Breast epithelium (tissue), 4 donors: ENCODE results near the gene ANTXR1. TPM values are rescaled to one million over a fixed set of nuclear protein-coding genes. Genes with fewer than 3 reads are reported as not detected.

Experiments
- DNase-seq, 2 donors: peaks; one replicate each; pipeline ENCODE4 v3.0.0-alpha.2; 2019; ENCODE audit warnings: low spot score in 2 of 2
- H3K27ac ChIP-seq, 2 donors: fragments of 200-600 bp; sonication (generic) in 1 of 2; one replicate each; pipeline ENCODE4 v1.5.1; 2016 to 2019; ENCODE audit warnings: mild to moderate bottlenecking in 1 of 2
- H3K27me3 ChIP-seq, 2 donors: fragments of 200-600 bp; sonication (generic) in 1 of 2; one replicate each; pipeline versions ENCODE4 v1.5.1 to v1.6.0; 2017 to 2019; ENCODE audit warnings: control low read depth in 1 of 2, mild to moderate bottlenecking in 1 of 2
- H3K36me3 ChIP-seq: fragments of 200-600 bp; one replicate; pipeline ENCODE4 v1.5.1; 2019
- H3K4me1 ChIP-seq, 2 donors: fragments of 200-600 bp; sonication (generic); one replicate each; pipeline ENCODE4 v1.5.1; 2016 to 2019; ENCODE audit warnings: control low read depth in 1 of 2
- H3K4me3 ChIP-seq, 3 donors: fragments of 200-600 bp; sonication (generic); 1 replicate in 2 of 3; 2 replicates in 1 of 3; pipeline ENCODE4 v1.5.1; 2016 to 2019; ENCODE audit warnings: mild to moderate bottlenecking in 3 of 3, moderate library complexity in 2 of 3
- H3K9me3 ChIP-seq, 2 donors: fragments of 200-600 bp; sonication (generic) in 1 of 2; one replicate each; pipeline ENCODE4 v1.5.1; 2016 to 2019; ENCODE audit warnings: control low read depth in 1 of 2
- CTCF ChIP-seq, 3 donors: fragments of 450-650 bp; IDR thresholded peaks; one replicate each; pipeline ENCODE4 v1.5.1; 2016 to 2017; ENCODE audit warnings: antibody characterized with exemption in 3 of 3, mild to moderate bottlenecking in 3 of 3, moderate library complexity in 3 of 3
- POLR2A ChIP-seq: fragments of 450-650 bp; IDR thresholded peaks from one replicate; pipeline ENCODE4 v1.6.1; 2016; ENCODE audit warnings: antibody characterized with exemption, mild to moderate bottlenecking, moderate library complexity
- POLR2AphosphoS5 ChIP-seq, 3 donors: sonication (generic); formaldehyde crosslinking; IDR thresholded peaks; one replicate each; pipeline ENCODE4 v1.6.1; 2017; ENCODE audit warnings: antibody characterized with exemption in 3 of 3
- intact Hi-C: fragments of 100-400 bp; cut with DNase I; formaldehyde crosslinking; loops from one replicate; pipeline ENCODE4 v1.15.1; 2023; ENCODE audit warnings: low total_unique reads
- total RNA-seq, 3 donors: library from RNA; depleted of rRNA; stranded (reverse); fragments of >200 nt; gene quantifications; one replicate each; pipeline ENCODE4 v1.1.0, GENCODE V29; 2016

The ANTXR1 gene
- total RNA-seq, 3 donors from 2014 or later, result 52.7 to 72.8 (median 68.8) TPM

GRCh38 chr2:69131452-69131851 is 118.5 kb downstream of the ANTXR1 start:
- H3K9me3 ChIP-seq, result no peaks in the 10 kb centered on the region
- H3K36me3 ChIP-seq, result no peaks in the 10 kb centered on the region
- no peak for TF ChIP-seq POLR2AphosphoS5 (IDR thresholded peaks at IDR 0.05)
- TF ChIP-seq POLR2A, result no peak
- no peak for TF ChIP-seq CTCF (IDR thresholded peaks at IDR 0.05)
- H3K4me3 ChIP-seq, result no peak overlapping the region
- H3K27ac ChIP-seq, result no peak overlapping the region
- intact Hi-C loops, result no loop called here
- DNase-seq, result no peak
- no peaks in the 10 kb centered on the region for H3K4me1 ChIP-seq
- H3K27me3 ChIP-seq, result no peaks in the 10 kb centered on the region

DNA sequence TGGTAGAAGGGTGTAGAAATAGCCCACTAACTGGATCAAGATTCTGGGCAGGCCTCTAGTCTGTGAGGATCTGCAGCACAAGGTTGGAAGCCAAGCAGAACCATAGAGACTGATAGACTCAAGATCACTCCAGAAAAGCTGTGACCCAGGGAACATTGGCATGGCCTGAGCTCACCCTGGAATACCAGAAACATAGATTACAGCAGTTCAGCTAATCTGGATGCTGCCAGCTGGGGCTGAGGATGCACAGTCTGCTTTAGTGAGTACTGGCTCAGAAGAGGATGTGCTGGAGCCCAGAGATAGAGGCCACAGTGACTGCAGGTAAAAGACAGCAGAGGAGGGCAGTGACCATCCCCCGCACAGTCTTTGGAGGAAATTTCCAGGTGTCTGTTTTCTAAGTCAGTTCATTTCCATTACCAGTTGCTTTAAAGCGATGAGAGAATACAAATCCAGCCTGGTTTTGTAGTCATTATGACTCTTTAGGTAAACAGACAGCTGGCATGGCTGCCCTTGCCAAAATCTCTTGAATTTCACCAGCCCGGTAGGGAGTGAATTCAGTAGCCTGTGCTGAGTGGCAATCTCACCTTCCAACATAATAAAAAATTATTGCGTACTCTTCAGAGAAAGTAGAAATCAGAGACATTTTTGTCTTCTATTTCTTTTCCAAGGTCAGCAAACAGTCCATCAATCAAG is 119.2 kb downstream of the ANTXR1 start:
- H3K4me1 ChIP-seq, result no peaks in the 10 kb centered on the region
- no peaks in the 10 kb centered on the region for H3K9me3 ChIP-seq
- DNase-seq, result no peak
- H3K36me3 ChIP-seq, result no peaks in the 10 kb centered on the region
- TF ChIP-seq POLR2AphosphoS5 (IDR thresholded peaks at IDR 0.05), result no peak
- no peak for TF ChIP-seq POLR2A
- no peak for TF ChIP-seq CTCF (IDR thresholded peaks at IDR 0.05)
- H3K4me3 ChIP-seq, result no peak overlapping the region
- H3K27me3 ChIP-seq, result no peaks in the 10 kb centered on the region
- intact Hi-C loops, result no loop called here
- H3K27ac ChIP-seq, result no peak overlapping the region

GRCh38 chr2:69132960-69133590 is 120.1 kb downstream of the ANTXR1 start:
- no peak overlapping the region for H3K4me3 ChIP-seq
- intact Hi-C loops, result no loop called here
- no peaks in the 10 kb centered on the region for H3K9me3 ChIP-seq
- no peaks in the 10 kb centered on the region for H3K4me1 ChIP-seq
- H3K36me3 ChIP-seq, result no peaks in the 10 kb centered on the region
- no peak for DNase-seq
- H3K27ac ChIP-seq, result no peak overlapping the region
- TF ChIP-seq CTCF (IDR thresholded peaks at IDR 0.05), result no peak
- no peak for TF ChIP-seq POLR2A
- TF ChIP-seq POLR2AphosphoS5 (IDR thresholded peaks at IDR 0.05), result no peak
- H3K27me3 ChIP-seq, result no peaks in the 10 kb centered on the region

DNA sequence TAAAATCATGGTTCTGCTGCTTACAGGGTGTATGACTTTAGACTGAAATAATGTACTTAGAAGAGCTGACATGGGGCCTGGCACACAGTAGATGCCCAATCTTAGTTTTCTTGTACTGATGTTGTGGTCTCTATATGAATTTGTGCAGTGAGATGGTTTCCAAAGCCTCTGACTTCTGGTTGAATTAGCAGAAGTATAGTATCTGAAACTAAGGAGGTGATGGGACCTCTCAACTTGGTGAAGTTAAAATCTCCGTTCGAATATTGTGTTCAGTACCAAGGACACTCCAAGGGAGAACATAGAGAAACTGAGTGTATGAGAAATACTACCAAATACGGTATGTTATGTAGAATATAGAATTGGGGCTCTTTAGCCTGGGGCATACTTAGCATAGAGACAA is 120.9 kb downstream of the ANTXR1 start:
- H3K4me1 ChIP-seq, result no peaks in the 10 kb centered on the region
- TF ChIP-seq POLR2AphosphoS5 (IDR thresholded peaks at IDR 0.05) (no peak), CTCF (IDR thresholded peaks at IDR 0.05) (no peak), POLR2A (no peak)
- H3K27me3 ChIP-seq, result no peaks in the 10 kb centered on the region
- no peak for DNase-seq
- H3K36me3 ChIP-seq, result no peaks in the 10 kb centered on the region
- no peaks in the 10 kb centered on the region for H3K9me3 ChIP-seq
- no peak overlapping the region for H3K27ac ChIP-seq
- H3K4me3 ChIP-seq, result no peak overlapping the region
- intact Hi-C loops, result no loop called here

DNA sequence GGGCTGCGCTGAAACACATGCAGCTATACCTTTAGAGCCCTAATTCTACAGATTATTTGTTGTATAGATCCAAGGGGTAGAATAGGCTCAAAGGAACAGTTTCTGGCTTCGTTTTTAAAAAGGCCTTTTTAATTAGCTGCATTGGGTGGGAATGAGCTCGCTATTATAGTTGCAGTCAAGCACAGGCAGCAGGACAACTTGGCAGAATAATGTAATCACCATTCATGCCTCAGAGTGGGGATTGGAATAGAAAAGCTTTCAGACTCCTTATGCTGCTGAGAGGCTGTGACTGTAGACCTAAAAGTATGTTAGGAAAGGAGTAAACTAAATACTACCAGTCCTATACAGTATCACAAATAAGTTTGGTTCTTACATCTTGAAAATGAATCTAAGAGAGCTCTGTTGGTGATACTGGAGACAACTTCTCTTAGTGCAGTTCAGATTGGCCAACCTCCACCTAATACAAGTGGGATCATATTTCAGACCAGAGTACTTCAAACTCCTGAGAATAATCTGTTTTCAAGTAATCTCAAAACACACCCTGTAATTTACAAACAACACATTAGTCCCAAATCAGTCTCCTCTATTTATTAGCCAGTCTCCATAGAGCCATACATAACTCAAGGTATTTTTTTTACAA is 121.4 kb downstream of the ANTXR1 start:
- Histone ChIP-seq H3K27ac (no peak overlapping the region), H3K4me1 (peaks cover 0 to 5% of the 10 kb centered on the region in 2 donors), H3K27me3 (no peaks in the 10 kb centered on the region), H3K4me3 (no peak overlapping the region), H3K36me3 (no peaks in the 10 kb centered on the region), H3K9me3 (no peaks in the 10 kb centered on the region)
- no peak for DNase-seq
- TF ChIP-seq CTCF (IDR thresholded peaks at IDR 0.05) (no peak), POLR2A (no peak), POLR2AphosphoS5 (IDR thresholded peaks at IDR 0.05) (no peak)
- intact Hi-C loops, result no loop called here
